Measurements from ENCODE around the gene NEK6. TPM values are rescaled to one million over a fixed set of nuclear protein-coding genes. Genes with fewer than 3 reads are reported as not detected.

The NEK6 gene
- total RNA-seq, 1 donor from 2014 or later, result 24.4 TPM

GRCh38 chr9:124300312-124300711 is 42.6 kb downstream of the NEK6 start:
- no peak for DNase-seq (ENCODE audit: low spot score, unreplicated experiment)
- Mint-ChIP-seq H3K27ac (no peak overlapping the region), H3K27me3 (no peaks in the 10 kb centered on the region), H3K36me3 (ENCODE audit: insufficient read depth) (peaks cover 5% of the 10 kb centered on the region), H3K4me1 (ENCODE audit: low read depth) (no peaks in the 10 kb centered on the region), H3K4me3 (ENCODE audit: low read depth) (no peak overlapping the region), H3K9me3 (ENCODE audit: low read depth) (no peaks in the 10 kb centered on the region)
- no peak for TF ChIP-seq CTCF (IDR thresholded peaks at IDR 0.05; ENCODE audit: unreplicated experiment)

- DNase-seq (ENCODE audit: low spot score, unreplicated experiment), result no peak
- no peak for TF ChIP-seq CTCF (IDR thresholded peaks at IDR 0.05; ENCODE audit: unreplicated experiment)
- Mint-ChIP-seq H3K4me1 (ENCODE audit: low read depth) (no peaks in the 10 kb centered on the region), H3K27ac (peak overlapping the region; percentile 69), H3K27me3 (no peaks in the 10 kb centered on the region), H3K4me3 (ENCODE audit: low read depth) (no peak overlapping the region), H3K9me3 (ENCODE audit: low read depth) (no peaks in the 10 kb centered on the region), H3K36me3 (ENCODE audit: insufficient read depth) (peaks cover 5% of the 10 kb centered on the region)
These were observed 45.2 kb downstream of the NEK6 start for GRCh38 chr9:124302921-124303320.

- Mint-ChIP-seq H3K36me3 (ENCODE audit: insufficient read depth) (peaks cover 5% of the 10 kb centered on the region), H3K4me1 (ENCODE audit: low read depth) (no peaks in the 10 kb centered on the region), H3K4me3 (ENCODE audit: low read depth) (no peak overlapping the region), H3K27me3 (no peaks in the 10 kb centered on the region), H3K27ac (no peak overlapping the region), H3K9me3 (ENCODE audit: low read depth) (no peaks in the 10 kb centered on the region)
- no peak for TF ChIP-seq CTCF (IDR thresholded peaks at IDR 0.05; ENCODE audit: unreplicated experiment)
- DNase-seq (ENCODE audit: low spot score, unreplicated experiment), result no peak
These were observed 46.0 kb downstream of the NEK6 start for GRCh38 chr9:124303762-124304161.

GRCh38 chr9:124304285-124304684 is 46.5 kb downstream of the NEK6 start:
- no peaks in the 10 kb centered on the region for H3K27me3 Mint-ChIP-seq
- no peaks in the 10 kb centered on the region for H3K4me1 Mint-ChIP-seq (ENCODE audit: low read depth)
- H3K9me3 Mint-ChIP-seq (ENCODE audit: low read depth), result no peaks in the 10 kb centered on the region
- DNase-seq (ENCODE audit: low spot score, unreplicated experiment), result no peak
- peaks cover 5% of the 10 kb centered on the region for H3K36me3 Mint-ChIP-seq (ENCODE audit: insufficient read depth)
- TF ChIP-seq CTCF (IDR thresholded peaks at IDR 0.05; ENCODE audit: unreplicated experiment), result no peak
- no peak overlapping the region for H3K4me3 Mint-ChIP-seq (ENCODE audit: low read depth)
- H3K27ac Mint-ChIP-seq, result no peak overlapping the region

- DNase-seq (ENCODE audit: low spot score, unreplicated experiment), result no peak
- H3K27ac Mint-ChIP-seq, result no peak overlapping the region
- no peak overlapping the region for H3K4me3 Mint-ChIP-seq (ENCODE audit: low read depth)
- H3K9me3 Mint-ChIP-seq (ENCODE audit: low read depth), result no peaks in the 10 kb centered on the region
- H3K27me3 Mint-ChIP-seq, result no peaks in the 10 kb centered on the region
- no peaks in the 10 kb centered on the region for H3K4me1 Mint-ChIP-seq (ENCODE audit: low read depth)
- H3K36me3 Mint-ChIP-seq (ENCODE audit: insufficient read depth), result peaks cover 5% of the 10 kb centered on the region
- TF ChIP-seq CTCF (IDR thresholded peaks at IDR 0.05; ENCODE audit: unreplicated experiment), result no peak
These were observed 48.5 kb downstream of the NEK6 start for GRCh38 chr9:124306098-124306735.

All from progenitor cell of endocrine pancreas (in vitro differentiated cells).